AG09319 (cell line): ENCODE results near the gene VGLL3.

Experiments used
- DNase-seq: peaks from one replicate; pipeline ENCODE4 v3.0.0-alpha.2; 2010; ENCODE audit warnings: low read depth; ENCODE audit errors: extremely low read depth
- TF ChIP-seq, protein P1 (sequence below): IDR thresholded peaks from 2 replicates; pipeline ENCODE4 v1.5.1; 2011; ENCODE audit warnings: low read depth, mild to moderate bottlenecking, inconsistent platforms, low read length, moderate library complexity

VGLL3 gene

DNA sequence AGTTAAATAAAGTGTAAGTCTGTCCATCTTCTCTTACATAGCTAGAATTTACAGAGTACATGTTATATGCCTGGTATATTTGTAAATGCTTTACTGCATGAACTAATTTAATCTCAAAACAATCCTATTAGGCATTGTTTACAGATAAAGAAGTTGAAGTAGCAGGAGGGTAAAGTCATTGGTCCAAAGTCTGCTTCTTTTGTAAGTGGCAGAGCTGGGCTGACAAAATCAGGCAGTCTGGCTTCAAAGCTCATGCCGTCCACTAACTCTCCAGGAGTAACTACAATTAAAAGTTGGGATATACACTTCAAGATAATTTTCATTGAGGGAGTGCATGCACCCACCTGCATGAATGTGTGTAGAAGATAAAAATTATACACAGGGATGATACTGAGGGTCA is 27.3 kb downstream of the VGLL3 start:
- DNase-seq = no peak
- TF ChIP-seq, protein P1, sequence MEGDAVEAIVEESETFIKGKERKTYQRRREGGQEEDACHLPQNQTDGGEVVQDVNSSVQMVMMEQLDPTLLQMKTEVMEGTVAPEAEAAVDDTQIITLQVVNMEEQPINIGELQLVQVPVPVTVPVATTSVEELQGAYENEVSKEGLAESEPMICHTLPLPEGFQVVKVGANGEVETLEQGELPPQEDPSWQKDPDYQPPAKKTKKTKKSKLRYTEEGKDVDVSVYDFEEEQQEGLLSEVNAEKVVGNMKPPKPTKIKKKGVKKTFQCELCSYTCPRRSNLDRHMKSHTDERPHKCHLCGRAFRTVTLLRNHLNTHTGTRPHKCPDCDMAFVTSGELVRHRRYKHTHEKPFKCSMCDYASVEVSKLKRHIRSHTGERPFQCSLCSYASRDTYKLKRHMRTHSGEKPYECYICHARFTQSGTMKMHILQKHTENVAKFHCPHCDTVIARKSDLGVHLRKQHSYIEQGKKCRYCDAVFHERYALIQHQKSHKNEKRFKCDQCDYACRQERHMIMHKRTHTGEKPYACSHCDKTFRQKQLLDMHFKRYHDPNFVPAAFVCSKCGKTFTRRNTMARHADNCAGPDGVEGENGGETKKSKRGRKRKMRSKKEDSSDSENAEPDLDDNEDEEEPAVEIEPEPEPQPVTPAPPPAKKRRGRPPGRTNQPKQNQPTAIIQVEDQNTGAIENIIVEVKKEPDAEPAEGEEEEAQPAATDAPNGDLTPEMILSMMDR = no peak

DNA sequence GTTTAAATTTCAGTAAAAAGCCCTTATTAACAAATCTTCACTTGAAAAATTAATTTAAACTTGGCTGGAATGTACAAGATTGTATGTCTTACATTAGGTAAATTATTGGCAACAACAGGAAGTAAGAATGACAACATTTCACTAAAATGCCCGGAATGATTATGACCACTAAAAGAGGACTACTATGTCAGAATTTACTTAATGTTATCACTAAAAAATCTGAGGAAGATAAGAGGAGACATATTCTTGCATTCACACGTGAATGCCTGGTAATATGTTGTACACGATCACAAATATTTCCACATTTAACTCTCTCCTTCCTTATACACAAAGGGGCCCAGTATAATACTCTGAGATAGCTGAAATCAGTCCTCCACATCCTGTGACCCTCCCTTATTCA is 29.7 kb downstream of the VGLL3 start:
- TF ChIP-seq, protein P1 = no peak
- no peak for DNase-seq

DNA sequence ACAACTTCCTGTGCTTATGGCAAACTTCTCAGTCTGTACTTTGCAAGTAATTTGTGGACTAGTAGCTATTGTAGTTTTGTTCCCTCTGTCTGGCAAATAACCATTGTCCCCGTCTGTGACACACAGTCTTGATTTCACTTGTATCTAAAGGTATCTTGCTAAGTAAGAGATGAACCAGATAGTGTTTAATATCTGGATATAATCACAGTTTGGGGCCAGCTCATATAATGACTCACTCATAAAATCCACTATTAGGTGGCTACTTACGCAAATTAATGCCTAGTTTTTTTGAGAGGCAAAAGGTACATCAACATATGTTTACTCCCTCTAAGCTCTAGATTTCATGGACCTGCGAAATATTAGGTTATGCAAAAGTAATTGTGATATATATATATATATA is 30.4 kb downstream of the VGLL3 start:
- DNase-seq = no peak
- TF ChIP-seq, protein P1 = no peak

DNA sequence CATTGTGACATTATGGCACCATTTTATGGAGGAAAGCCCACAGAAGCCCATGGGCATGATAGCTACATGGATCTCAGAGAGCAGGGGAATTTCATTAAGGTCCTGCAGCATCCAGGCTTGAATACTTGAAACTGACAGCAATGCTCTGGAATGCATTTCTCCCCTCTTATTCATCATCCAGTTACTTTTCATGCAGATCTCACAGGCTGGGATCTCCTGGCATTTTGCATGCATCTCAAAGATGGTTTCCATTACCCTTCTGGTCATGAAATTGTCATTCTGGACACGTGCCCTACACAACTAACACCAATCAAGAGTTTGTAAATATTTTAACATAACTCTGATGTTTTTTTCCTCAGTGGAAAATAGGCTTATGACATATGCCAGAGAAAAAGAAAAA is 32.4 kb downstream of the VGLL3 start:
- TF ChIP-seq, protein P1 = no peak
- peak; percentile 87 for DNase-seq

DNA sequence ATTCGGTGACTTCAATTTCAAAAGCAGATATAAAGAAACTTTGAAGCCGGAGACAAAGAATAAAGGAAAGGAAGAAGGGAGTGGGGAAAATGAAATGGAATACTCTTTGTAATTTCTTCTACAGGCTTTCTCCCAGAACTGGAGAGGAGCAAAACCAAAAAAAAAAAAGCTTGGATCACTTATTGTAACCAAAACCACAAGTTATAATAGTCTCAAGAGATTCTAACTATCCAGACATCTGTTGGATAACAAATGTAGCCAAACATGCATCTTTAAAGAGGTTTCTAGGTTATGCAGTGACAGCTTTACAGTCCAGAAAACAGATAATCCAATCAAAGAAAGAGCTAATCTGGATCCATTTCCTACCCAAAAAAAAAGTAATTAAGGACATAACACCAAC is 36.2 kb downstream of the VGLL3 start:
- DNase-seq = no peak
- TF ChIP-seq, protein P1 = no peak

DNA sequence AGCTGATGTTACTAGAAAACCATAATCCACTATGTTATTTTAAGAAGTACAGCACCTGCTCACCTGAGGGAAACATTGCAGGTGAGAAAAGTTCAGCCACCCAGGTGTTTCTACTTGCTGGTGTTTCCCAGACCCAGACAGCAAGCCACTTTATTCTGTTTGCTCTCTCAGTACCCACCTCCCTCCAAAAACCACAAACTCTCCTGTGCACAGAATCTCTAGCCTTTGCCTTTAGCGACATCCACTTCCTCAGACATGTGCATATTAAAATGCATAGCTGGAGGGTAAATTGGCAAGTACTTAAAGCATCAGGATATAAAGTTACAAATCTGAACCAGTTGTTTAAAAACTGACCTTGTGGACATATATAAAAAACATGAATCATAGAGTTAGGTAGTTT is 36.7 kb downstream of the VGLL3 start:
- no peak for DNase-seq

DNA sequence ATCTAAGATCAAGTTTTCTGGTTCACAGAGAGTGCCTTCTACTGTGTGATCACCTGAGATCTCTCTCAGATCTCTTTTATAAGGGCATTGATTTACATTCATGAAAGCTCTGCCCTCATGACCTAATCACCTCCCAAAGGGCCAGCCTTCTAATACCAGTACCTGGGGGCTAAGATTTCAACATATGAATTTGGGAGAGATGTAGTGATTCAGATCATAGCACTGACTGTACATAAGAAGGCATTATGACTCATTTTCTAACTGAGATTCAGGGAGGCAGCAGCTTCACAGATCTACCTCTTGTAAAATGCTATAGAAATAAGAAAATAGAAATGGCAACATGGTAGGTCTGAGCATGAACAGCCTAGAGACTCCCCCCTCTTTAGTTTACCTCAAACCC is 39.6 kb downstream of the VGLL3 start:
- TF ChIP-seq, protein P1 = no peak
- DNase-seq = no peak

More for the DNA sequence above, 36.7 kb downstream of the VGLL3 start:
- TF ChIP-seq, protein P1 = no peak
